CD1c-positive myeloid dendritic cell (primary cell): Measurements from ENCODE around the gene RAB39B.
A peak's percentile ranks its signal among the peaks of the same experiment; 100 is the strongest.
"Not testable (repeated sequence)": the region's sequence is repeated elsewhere in the genome, so short reads cannot be mapped to it uniquely, and the experiment has no call there.

ENCODE experiments used
- DNase-seq: peaks from one replicate; pipeline ENCODE4 v3.0.0-alpha.2; 2016; ENCODE audit errors: extremely low spot score

The RAB39B gene, protein sequence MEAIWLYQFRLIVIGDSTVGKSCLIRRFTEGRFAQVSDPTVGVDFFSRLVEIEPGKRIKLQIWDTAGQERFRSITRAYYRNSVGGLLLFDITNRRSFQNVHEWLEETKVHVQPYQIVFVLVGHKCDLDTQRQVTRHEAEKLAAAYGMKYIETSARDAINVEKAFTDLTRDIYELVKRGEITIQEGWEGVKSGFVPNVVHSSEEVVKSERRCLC

DNA sequence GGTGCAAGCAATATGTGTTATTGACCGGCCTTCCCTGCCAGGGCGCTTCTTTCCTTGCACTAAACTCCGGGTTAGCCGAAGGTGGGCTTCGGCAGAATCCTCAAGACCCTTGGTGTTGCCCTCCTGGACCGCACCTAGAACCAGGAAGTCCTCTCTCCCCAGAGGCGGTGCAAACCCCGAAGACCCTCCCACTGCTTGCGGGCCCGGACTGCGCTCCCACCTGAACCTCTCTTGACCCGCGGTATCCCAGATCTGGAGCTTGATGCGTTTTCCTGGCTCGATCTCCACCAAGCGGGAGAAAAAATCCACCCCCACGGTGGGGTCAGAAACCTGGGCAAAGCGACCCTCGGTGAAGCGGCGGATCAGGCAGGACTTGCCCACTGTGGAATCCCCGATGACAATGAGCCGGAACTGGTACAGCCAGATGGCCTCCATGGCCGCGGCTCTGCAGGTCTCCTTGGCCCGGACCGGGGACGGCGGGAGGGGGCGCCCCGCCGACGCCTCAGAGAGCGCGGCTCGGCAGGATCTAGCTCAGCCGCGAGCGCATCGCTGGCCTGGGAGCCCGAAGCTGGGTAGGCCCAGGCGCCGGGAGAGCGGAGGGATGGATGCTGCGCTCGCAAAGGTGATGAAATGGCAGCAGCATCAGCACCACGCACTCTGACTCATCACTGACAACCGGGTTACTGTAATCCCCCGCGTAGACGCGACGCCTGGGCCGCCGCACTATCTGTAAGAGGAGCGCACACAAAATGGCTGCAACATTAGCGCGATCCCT is at the start of gene RAB39B:
TSS of gene RAB39B (minus strand) at position 638 of the 775 bp plus-strand sequence. CDS start at position 435, 203 bp downstream.
- peak; percentile 54 for DNase-seq

DNA sequence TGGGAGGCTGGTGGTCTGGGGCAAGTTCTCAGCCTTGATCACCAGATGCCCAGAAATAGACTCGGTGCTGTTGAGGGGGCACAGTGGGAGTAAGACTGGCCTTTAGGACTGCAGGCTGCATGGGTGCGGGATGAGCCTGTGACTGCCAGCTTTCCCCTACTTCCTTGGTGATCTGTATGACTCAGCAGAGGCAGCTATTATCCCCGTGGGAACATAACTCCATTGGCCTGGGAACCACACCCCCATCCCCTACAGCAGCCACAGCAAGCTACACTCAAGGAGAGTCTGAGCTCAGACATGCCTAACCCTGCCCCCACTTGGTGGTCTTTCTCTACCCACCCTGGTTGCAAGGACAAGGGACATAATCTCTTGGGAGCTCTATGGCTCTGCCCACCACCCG is 49.5 kb upstream of the RAB39B start:
- no peak for DNase-seq

DNA sequence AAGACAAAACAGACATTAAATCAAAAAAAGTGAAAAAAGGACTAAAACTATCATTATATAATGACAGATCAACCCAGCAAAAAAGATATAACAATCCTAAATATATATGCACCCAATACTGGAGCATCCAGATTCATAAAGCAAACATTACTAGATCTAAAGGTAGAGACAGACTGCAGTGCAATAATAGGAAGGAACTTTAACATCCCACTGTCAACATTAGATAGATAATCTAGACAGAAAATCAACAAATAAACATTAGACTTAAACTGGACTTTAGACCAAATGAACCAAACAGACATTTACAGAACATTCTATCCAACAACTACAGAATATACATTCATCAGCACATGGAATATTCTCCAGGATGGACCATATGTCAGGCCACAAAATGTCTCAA is 29.5 kb upstream of the RAB39B start:
- DNase-seq, result no peak

DNA sequence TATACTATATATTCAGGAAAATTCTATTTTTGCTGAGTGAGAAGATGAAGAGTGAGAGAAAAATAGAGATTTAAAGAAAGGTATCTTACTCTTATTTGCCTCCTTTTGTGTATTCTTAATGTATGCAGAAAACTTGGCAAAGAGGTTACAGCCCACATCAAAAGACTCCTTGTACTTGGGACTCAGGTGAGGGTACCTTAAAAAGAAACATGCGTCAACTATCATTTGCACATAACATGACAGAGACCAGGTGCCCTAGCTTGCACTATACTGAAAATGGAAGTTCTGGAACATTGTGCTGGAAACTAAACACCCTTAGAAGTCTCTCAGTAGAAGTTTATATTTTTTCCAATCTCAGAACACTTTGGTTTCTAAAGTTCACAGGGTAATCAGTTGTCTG is 15.6 kb upstream of the RAB39B start:
- no peak for DNase-seq

DNA sequence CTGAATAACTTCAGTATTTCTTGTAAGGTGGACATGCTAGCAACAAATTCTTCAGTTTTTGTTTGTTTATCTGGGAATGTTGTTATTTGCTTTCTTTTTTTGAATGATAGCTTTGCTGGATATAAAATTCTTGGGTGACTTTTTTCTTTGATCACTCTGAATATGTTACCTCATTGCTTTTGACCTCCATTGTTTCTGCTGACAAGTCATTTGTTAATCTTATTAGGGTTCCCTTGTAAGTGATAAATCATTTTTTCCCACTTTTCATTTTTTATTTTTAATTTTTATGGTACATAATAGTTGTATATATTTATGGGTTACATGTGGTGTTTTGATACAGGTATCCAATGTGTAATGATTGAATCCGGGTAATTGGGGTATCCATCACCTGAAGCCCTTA is 6.7 kb upstream of the RAB39B start:
- no peak for DNase-seq

DNA sequence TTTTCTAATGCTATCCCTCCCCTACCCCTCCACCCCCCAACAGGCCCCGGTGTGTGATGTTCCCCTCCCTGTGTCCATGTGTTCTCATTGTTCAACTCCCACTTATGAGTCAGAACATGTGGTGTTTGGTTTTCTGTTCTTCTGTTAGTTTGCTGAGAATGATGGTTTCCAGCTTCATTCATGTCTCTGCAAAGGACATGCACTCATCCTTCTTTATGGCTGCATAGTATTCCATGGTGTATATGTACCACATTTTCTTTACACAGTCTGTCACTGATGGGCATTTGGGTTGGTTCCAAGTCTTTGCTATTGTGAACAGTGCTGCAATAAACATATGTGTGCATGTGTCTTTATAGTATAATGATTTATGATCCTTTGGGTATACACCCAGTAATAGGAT is 3.7 kb upstream of the RAB39B start:
- DNase-seq, result not testable (repeated sequence)

DNA sequence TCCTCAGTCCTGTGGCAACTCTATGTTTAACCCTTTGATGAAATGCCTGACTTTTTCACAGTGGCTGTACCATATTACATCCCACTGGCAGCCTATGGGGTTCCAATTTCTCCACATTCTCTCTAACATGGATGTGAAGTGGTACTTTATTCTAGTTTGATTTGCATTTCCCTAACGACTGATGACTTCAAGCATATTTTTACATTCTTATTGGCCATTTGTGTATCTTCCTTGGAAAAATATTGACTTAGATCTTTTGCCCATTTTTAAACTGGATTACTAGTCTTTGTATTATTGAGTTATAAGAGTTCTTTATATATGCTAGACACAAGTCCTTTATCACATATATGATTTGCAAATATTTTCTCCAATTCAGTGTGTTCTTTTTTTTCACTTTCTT is 2.1 kb upstream of the RAB39B start:
- no peak for DNase-seq

DNA sequence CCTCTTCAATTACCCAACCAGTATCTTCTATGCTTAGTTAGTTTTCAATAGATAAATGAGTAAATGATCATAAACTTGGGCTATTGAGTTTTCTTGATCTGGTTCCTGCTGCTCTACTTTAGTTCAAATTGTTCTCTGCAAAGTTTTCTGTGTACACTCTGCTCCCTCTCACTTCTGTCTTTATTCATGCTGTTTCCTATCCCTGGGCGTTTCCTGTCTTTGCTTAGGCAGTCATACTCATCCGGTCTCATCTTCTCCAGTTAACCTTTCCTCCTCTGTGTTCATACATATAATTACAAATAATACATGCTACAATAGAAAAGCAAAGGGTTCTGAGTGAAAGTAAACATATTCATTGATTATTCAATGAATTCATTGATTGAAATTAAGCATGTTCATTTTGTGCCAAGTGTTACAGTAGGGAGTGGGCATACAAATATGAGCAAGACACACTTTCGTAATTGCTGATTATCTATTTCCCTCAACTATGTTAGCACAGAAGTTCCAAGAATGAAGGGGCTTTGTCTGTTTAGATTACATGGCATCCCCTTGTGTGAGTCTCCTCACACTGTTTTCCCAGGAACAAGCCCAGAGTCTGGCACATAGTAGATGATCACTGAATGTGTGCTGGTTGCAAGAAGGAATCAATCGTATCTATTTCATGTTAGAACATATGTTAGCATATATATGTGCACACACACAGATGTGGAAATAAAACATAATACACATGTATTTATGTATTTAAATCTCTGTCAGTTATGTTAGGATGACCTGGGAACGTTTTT is 1.1 kb downstream of the RAB39B start:
- no peak for DNase-seq

DNA sequence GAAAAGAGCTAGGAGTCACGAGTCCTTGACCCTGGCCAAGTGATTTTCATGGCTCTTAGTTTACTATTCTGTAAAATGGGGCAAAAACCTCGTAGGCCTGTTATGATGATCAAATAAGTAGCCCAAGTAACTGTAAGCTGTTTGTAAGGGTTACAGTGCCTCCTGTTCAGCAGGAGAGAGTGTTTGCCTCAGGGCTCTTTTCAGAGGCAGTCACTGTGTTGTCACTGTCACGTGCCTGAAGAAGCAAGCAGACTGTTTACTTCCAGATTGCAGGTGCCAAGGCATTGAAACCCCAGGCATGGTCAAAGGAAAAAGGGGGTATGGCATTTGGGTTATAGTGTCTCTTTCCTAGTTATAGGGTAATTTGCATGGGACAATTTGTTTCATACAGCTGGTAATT is 4.5 kb downstream of the RAB39B start:
- DNase-seq, result no peak

DNA sequence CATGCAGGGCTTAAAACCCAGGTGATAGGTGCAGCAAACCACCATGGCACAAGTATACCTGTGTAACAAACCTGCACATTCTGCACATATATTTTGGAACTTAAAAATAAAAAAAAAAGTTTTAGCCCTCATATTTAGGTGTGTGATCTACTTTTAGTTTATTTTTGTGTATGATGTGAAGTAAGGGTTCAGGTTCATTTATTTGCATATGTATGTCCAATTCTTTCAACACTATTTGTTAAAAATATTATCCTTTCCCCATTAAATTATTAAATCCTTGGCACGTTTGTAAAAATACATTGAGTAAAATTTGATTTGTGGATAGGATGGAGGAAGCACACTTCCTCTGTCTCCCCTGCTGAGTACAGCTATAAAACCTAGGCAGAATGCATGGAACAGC is 12.9 kb downstream of the RAB39B start:
- DNase-seq, result no peak

DNA sequence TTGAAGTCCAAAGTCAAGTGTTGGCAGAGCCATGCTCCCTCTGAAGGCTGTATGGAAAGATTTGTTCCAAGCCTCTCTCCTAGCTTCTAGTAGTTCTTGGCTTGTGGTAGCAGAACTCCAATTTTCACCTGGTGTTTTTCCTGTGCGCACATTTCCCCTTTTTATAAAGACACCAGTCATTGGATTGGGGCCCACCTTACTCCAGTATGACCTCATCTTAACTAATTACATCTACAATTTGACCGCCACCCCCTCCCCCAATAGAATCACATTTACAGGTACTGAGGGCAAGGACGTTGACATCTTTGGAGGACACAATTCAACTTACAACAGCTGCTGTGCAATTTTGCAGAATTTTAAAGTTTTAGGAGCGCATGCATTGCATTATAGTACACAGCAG is 16.8 kb downstream of the RAB39B start:
- no peak for DNase-seq

DNA sequence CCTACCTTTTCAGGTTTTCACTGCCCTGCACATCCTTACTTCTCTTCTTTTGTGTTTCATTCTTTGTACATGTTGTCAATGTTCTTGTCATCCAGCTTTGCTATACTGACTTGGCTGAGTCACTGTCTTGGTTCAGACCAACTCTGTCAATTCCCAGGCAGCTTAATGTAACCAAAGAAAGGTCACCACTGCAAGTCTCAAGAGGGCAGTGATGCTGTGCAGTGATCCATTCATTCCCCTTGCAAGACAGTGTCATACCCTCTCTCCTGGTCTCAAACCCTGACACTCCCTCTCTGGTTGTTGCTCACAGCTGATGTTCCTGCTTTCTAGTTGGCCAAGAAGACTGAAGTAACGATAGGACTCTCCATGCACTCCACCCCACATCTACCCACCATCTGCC is 17.5 kb downstream of the RAB39B start:
- no peak for DNase-seq

DNA sequence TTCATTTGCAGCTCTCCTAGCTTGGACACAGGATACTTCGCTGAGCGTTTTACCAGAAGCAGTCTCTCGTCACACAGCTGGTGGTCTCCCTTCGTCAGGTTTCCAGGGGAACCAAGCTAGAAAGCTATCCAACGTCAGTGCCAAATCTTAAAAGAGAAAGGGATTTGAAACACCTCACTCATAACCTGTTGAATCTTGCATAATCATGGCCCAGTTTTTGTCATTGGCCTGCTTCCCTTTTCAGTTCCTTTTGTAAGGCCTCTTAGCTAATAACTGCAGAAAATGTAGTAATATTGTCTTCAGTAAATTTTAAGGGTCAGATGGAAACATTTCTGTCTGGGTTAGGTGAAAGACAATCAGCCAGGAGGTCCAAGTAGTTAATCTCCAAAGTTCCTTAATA is 22.0 kb downstream of the RAB39B start:
- peak; percentile 64 for DNase-seq

DNA sequence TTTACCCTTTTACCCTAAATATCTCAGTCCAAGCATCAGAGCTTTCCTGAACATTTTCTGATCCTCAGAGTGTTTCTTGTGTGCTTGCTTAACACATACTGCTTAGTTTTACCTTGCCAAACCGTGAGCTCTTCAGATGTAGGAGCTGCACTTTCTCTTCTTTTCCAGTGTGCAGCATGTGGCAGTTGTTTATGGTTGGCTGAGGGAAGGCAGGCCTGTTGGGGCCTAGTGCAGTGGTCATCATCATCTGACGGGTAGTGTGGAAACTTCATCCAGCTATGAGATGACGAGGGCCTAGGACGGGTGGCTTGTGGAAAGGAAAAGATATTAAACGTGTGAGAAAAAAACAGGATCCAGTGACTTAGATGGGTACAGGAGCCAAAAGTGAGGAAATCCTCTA is 26.6 kb downstream of the RAB39B start:
- DNase-seq, result no peak

DNA sequence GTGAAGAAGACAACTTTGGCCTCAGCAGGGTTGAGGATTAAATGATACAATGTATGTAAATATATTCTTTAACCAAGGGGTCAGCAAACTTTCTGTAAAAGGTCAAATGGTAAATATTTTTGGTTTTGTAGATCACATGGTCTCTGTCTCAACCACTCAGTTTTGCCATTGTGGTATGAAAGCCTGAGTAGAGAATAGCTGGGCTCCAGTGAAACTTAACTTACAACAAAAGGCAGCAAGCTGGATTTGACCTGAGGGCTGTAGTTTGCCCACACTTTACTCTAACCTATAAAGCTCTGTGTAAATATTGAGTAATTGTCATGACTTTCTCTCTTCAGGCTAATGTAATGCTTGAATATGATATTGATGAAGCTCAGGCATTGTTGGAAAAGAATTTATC is 28.4 kb downstream of the RAB39B start:
- no peak for DNase-seq

DNA sequence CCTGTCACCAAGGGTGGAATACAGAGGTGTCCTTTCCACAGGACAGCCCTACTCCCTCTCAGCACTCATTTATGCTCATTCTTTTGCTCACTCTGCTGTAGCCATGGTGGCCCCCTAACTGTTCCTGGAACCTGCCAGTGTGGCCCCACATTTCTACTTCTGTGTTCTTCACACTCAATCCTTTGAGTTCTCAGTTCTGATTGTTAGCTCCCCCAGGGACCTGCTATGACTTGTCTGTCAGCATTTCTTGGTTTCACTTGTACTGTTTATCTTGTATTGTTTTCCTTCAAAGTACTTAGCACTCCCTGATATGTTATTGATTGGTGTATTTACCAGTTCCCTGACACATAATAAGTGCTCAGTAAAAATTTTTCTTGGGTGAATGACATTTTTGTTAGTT is 33.1 kb downstream of the RAB39B start:
- no peak for DNase-seq

DNA sequence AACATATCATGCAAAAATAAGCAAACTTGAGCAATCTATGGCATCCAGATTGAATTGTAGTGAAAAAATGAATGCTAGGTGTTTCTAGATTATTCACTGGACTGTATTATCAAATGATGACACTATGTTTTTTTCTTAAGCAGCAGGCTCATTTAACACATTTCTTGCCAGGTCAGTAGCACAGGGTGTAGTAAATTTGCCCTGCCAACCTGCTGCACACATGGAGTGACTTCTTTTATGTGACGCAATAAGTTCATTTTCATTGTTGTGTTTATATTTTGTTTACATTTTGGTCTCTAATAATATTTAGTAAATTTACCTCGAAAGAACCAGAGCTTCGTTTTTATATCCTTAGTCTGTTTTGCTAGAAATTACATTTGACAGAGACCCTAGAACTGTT is 38.5 kb downstream of the RAB39B start:
- DNase-seq, result no peak

DNA sequence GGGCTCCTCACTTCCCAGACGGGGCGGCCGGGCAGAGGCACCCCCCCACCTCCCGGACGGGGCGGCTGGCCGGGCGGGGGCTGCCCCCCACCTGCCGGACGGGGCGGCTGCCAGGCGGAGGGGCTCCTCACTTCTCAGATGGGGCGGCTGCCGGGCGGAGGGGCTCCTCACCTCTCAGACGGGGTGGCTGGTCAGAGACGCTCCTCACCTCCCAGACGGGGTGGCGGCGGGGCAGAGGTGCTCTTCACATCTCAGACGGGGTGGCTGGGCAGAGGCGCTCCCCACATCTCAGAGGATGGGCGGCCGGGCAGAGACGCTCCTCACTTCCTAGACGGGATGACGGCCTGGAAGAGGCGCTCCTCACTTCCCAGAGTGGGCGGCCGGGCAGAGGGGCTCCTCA is 40.5 kb downstream of the RAB39B start:
- DNase-seq, result not testable (repeated sequence)

DNA sequence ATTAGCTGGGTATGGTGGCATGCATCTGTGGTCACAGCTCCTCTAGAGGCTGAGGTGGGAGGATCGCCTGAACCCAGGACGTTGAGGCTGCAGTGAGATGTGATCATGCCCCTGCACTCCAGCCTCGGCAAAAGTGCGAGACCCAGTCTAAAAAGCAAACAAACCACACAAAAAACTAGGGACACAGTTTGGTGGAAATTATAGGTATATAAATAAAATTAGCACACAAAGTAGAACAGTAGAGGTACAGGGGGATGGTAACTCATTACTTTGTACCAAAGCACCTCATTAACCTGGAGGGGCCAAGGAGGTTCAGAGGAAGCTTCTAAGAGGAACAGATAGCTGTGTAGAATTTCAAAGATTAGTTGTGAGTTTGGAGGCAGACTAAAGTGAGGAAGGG is 42.9 kb downstream of the RAB39B start:
- DNase-seq, result no peak

DNA sequence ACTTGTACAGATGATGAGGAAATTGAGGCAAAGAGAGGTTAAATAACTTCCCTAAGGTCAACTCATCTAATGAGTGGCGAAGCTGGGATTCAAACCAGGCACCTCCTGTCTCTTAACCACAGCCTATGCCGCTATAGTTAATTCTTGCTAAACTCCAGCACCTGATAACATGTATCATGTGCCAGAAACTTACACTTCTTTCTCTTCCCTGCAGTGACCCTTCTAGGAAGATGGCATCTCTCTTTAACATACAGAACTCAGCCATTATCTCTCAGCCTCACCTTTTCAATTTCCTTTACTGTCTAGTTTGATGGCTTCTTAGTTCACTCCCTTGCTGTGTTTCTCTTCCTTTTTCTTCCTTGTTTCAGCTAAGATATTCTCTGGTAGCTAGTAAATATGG is 45.5 kb downstream of the RAB39B start:
- no peak for DNase-seq

DNA sequence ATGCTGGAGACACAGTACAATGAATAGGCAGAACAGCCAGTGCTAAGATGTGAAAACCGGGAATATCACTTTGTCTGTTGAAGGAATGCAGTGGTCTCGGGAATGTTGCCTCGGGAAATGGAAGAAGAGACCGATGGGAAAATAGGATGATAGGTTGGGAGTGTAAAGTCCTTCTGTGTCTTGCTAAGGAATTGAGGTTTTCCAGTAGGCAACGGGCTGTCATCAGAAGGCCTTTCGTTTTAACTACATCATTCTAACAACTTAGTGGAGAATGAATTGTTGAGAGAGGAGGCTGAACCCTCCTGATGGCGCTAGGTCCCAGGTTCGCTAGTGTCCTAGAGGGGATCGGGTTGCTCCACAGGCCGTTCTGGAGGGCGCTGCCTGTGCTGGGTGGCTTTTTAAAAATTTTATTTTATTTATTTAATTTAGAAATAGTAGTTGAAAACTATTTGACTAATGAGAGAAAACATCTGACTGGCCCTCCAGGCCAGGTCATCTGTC is 47.3 kb downstream of the RAB39B start:
- DNase-seq, result no peak

DNA sequence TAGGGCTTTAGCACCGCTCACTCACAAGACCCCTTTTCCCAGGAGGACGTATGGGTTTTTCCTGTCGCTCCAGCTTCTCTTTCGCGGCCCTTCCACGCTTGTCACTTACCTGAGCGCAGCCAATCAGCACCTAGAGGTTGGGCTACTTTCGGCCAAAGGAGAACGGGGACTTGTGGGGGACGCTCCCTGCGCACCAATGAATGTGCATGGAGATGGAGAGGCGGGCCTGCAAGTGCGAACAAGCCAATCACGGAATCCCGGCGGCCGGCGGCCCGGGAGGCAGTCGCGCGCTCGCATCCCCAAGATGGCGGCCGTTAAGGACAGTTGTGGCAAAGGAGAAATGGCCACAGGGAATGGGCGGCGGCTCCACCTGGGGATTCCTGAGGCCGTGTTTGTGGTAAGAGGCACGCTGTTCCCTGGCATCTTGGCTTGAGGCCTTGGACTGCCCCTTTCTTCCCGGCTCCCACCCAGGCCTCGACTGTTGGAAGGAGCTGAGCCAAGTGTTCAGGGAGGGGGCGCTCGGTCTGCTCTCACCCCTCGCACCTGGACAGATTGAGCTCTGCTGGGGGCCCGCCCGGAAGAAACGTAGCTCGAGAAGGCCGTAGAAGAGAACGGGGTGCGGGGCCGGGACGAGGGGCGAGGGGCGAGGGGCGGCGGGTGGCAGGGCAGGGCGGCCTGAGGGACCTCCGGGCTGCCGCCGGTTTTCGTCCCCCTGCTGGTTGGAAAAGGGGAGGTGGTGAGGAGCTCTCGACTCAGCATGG is 47.9 kb downstream of the RAB39B start, which contains the start of gene VBP1:
TSS of gene VBP1 (plus strand) at position 282 of the 761 bp plus-strand sequence. CDS start at position 305, 23 bp downstream.
- peak; percentile 91 for DNase-seq
